Tibial nerve (tissue), 4 donors: ENCODE data around the gene GPATCH2L. TPM values are rescaled to one million over a fixed set of nuclear protein-coding genes. Genes with fewer than 3 reads are reported as not detected.

ENCODE experiments used
- DNase-seq, 2 donors: peaks; one replicate each; pipeline ENCODE4 v3.0.0-alpha.2; 2019; ENCODE audit warnings: low spot score in 2 of 2
- H3K27ac ChIP-seq, 4 donors: fragments of 200-600 bp; sonication (generic) in 3 of 4; one replicate each; pipeline ENCODE4 v1.5.1; 2017 to 2019; ENCODE audit warnings: mild to moderate bottlenecking in 1 of 4
- H3K27me3 ChIP-seq, 2 donors: fragments of 200-600 bp; sonication (generic) in 1 of 2; one replicate each; pipeline versions ENCODE4 v1.5.1 to v1.6.0; 2017 to 2019
- H3K36me3 ChIP-seq, 3 donors: fragments of 200-600 bp; sonication (generic); one replicate each; pipeline ENCODE4 v1.5.1; 2018 to 2019
- H3K4me1 ChIP-seq, 4 donors: fragments of 200-600 bp; sonication (generic) in 3 of 4; one replicate each; pipeline ENCODE4 v1.5.1; 2017 to 2019
- H3K4me3 ChIP-seq, 4 donors: fragments of 200-600 bp; sonication (generic) in 3 of 4; one replicate each; pipeline ENCODE4 v1.5.1; 2017 to 2019; ENCODE audit warnings: mild to moderate bottlenecking in 1 of 4, moderate library complexity in 1 of 4
- H3K9me3 ChIP-seq, 4 donors: fragments of 200-600 bp; sonication (generic) in 3 of 4; one replicate each; pipeline ENCODE4 v1.5.1; 2017 to 2019
- EP300 ChIP-seq, 2 donors: sonication (generic); formaldehyde crosslinking; IDR thresholded peaks; one replicate each; pipeline ENCODE4 v1.6.1; 2017; ENCODE audit warnings: antibody characterized with exemption in 2 of 2, mild to moderate bottlenecking in 1 of 2
- POLR2A ChIP-seq, 2 donors: fragments of 450-650 bp; IDR thresholded peaks; one replicate each; pipeline ENCODE4 v1.6.1; 2017; ENCODE audit warnings: antibody characterized with exemption in 2 of 2, mild to moderate bottlenecking in 2 of 2, moderate library complexity in 2 of 2
- WGBS, 2 donors: methylation state at CpG; one replicate each; pipeline ENCODE4 v1.1.5; 2018; 5-methylcytosine and 5-hydroxymethylcytosine counted together
- total RNA-seq, 4 donors: library from RNA; depleted of rRNA; stranded (reverse); fragments of >200 nt; gene quantifications; one replicate each; pipeline ENCODE4 v1.1.0, GENCODE V29; 2016
- TF ChIP-seq, protein P1 (sequence below), 5 experiments: fragments of 200-600 bp in 3 of 5; fragments of 450-650 bp in 2 of 5; sonication (generic) in 3 of 5; IDR thresholded peaks; one replicate each; pipeline ENCODE4 v1.5.1; 2016 to 2019; ENCODE audit warnings: antibody characterized with exemption in 5 of 5, mild to moderate bottlenecking in 3 of 5, moderate library complexity in 2 of 5

GPATCH2L gene
- total RNA-seq, 4 donors from 2014 or later, result 56.1 to 76.8 (median 71.7) TPM

DNA sequence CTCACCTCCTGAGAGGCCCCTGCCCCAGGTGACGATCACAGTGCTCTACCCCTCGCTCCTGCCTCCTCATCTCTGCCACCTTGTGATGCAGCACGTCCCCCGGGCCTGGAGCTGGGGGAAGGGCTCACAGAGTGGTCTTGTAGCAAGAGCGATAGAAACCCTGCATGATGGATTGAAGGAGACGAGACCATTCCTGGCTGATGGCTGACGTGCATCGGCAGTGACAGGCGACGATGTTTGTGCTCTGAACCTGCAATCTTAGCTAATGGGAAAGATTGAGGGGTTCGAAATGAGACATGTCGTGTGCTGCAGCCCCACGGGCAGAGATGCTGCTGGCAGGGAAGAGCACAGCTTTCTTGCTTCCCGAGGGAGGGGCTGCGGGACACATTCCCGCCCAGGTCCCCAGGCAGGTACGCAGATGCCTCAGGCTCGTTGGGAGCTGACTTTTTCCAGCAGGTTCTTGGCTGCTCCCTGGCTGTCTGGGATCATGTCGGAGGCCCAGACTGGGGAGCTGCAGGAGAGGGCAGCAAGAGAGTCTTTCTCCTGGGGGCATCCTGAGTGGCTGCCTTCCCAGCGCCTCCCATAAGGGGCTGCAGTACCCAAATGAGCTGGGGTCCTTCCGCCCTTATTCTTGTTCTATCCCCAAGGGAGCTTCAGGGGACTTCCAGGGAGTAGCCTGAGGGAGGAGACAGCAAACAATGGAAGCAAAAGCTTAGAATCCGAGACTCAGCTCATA, 38.7 kb upstream of the GPATCH2L start:
- 59 to 62% methylated on average over 22 of the region's 22 CpGs for WGBS, 2 donors
- Histone ChIP-seq H3K9me3 (peaks cover 0 to 13% (median 0%) of the 10 kb centered on the region in 4 donors), H3K36me3 (no peaks in the 10 kb centered on the region), H3K27ac (no peak overlapping the region), H3K27me3 (no peaks in the 10 kb centered on the region), H3K4me1 (no peaks in the 10 kb centered on the region), H3K4me3 (no peak overlapping the region)
- TF ChIP-seq, protein P1, sequence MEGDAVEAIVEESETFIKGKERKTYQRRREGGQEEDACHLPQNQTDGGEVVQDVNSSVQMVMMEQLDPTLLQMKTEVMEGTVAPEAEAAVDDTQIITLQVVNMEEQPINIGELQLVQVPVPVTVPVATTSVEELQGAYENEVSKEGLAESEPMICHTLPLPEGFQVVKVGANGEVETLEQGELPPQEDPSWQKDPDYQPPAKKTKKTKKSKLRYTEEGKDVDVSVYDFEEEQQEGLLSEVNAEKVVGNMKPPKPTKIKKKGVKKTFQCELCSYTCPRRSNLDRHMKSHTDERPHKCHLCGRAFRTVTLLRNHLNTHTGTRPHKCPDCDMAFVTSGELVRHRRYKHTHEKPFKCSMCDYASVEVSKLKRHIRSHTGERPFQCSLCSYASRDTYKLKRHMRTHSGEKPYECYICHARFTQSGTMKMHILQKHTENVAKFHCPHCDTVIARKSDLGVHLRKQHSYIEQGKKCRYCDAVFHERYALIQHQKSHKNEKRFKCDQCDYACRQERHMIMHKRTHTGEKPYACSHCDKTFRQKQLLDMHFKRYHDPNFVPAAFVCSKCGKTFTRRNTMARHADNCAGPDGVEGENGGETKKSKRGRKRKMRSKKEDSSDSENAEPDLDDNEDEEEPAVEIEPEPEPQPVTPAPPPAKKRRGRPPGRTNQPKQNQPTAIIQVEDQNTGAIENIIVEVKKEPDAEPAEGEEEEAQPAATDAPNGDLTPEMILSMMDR (IDR thresholded peaks at IDR 0.05), result no peak
- TF ChIP-seq POLR2A (IDR thresholded peaks at IDR 0.05) (no peak), EP300 (IDR thresholded peaks at IDR 0.05) (no peak)
- DNase-seq, result no peak

DNA sequence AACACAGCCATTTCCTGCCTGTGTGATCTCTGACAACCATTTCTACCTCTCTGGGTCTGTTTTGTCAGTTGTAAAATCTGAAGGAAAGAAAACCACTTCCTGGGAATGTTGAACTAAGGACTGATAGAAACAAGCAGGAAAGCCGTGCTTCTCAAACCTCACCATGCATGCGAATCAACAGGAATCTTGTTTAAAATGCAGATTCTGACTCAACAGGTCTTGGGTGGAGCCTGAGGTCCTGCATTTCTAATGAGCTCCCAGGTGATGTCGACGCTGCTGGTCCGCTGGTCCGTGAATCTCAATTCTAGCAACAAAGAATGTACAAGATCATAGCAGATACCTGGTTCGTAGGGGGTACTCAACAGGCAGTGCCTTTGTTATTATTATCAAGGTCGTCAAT, 38.0 kb upstream of the GPATCH2L start:
- no peak for DNase-seq
- TF ChIP-seq POLR2A (IDR thresholded peaks at IDR 0.05) (no peak), EP300 (IDR thresholded peaks at IDR 0.05) (no peak)
- TF ChIP-seq, protein P1 (IDR thresholded peaks at IDR 0.05), result no peak
- WGBS, 2 donors, result 48 to 56% methylated on average over 8 of the region's 8 CpGs
- H3K4me1 ChIP-seq, result no peaks in the 10 kb centered on the region
- no peaks in the 10 kb centered on the region for H3K27me3 ChIP-seq
- no peak overlapping the region for H3K4me3 ChIP-seq
- H3K27ac ChIP-seq, result no peak overlapping the region
- H3K36me3 ChIP-seq, result no peaks in the 10 kb centered on the region
- H3K9me3 ChIP-seq, result peaks cover 0 to 13% (median 0%) of the 10 kb centered on the region in 4 donors

DNA sequence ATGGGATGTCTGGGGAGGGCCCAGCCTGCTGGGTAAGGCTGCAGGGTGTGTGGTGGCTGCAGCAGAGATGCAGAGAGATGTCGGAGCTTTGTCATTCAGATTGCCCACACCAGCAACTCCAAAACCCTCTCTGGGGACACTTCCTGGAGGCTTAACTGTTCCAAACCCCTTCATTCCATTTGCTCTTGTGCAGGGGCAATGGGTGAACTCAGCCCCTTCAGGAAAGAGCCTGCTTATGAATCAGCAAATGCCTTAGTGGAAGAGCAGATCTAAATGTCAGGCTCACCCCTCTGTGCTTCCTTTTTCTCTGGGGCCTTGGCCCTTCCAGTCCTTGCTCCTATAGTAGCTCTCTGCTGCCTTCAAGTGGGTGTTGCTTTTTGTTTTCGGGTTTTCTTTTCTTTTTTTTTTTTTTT, 36.7 kb upstream of the GPATCH2L start:
- Histone ChIP-seq H3K27ac (no peak overlapping the region), H3K36me3 (no peaks in the 10 kb centered on the region), H3K27me3 (no peaks in the 10 kb centered on the region), H3K9me3 (peaks cover 0 to 13% (median 0%) of the 10 kb centered on the region in 4 donors), H3K4me3 (no peak overlapping the region), H3K4me1 (no peaks in the 10 kb centered on the region)
- no peak for DNase-seq
- no peak for TF ChIP-seq POLR2A (IDR thresholded peaks at IDR 0.05)
- TF ChIP-seq, protein P1 (IDR thresholded peaks at IDR 0.05), result no peak
- TF ChIP-seq EP300 (IDR thresholded peaks at IDR 0.05), result no peak
- 55 to 73% methylated on average over 2 of the region's 2 CpGs for WGBS, 2 donors

DNA sequence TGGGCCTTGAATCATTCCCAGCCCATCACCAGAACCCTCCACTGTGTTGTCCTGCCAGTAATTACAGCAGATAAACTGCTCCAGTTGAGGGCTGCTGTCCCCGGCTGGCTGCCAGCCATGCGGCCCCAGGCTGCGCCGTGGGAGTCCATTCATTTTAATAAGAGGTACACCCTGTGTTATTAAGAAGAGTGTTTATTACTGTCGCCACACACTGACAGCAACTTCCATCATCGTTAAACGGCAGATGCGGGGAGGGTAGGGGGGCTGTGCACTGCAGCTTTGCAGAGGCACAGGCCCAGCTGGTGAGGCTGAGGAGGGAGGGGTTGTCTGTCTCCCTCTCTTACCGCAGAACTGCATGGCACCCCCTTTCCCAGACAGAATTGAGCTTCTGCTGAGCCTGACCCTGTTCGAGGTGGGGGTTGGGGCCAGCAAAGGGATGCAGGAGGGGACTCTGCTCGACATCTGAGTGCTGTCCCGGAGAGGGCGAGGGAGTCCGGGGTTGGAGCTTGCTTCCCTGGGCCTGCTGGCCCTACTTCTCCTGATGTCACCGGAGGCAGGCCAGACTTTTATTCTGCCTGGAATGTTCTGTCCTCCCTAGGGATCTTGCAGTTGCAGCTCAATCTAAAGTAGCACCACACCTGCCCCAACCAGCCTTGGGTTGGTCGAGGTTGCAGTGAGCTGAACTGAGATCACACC, 33.8 kb upstream of the GPATCH2L start:
- Histone ChIP-seq H3K27ac (no peak overlapping the region), H3K9me3 (peaks cover 0 to 10% (median 0%) of the 10 kb centered on the region in 4 donors), H3K4me1 (no peaks in the 10 kb centered on the region), H3K36me3 (no peaks in the 10 kb centered on the region), H3K27me3 (no peaks in the 10 kb centered on the region), H3K4me3 (no peak overlapping the region)
- WGBS, 2 donors, result 32 to 39% methylated on average over 15 to 16 of the region's 16 CpGs
- no peak for DNase-seq
- TF ChIP-seq, protein P1 (IDR thresholded peaks at IDR 0.05), result no peak
- TF ChIP-seq POLR2A (IDR thresholded peaks at IDR 0.05) (no peak), EP300 (IDR thresholded peaks at IDR 0.05) (no peak)

DNA sequence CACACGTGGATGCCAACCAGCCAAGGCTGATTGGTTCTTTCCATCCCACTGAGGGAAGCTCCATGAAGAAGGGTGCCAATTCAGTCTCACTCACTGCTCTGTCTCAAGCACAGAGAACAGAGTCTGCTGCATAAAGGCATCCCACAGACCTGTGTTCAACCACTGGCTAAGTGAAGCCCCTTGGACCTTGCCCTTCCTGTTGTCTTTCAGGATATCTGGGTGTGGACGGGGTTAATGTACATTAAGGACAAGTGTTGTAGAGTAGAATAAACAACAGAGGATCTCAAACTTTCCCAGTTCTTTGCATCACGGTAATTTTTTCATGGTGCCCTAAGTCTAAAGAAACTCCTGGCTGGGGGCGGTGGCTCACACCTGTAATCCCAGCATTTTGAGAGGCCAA, 33.1 kb upstream of the GPATCH2L start:
- no peak for DNase-seq
- peaks cover 0 to 10% (median 0%) of the 10 kb centered on the region in 4 donors for H3K9me3 ChIP-seq
- WGBS, 2 donors, result 71 to 80% methylated on average over 4 of the region's 4 CpGs
- no peaks in the 10 kb centered on the region for H3K27me3 ChIP-seq
- H3K4me3 ChIP-seq, result no peak overlapping the region
- no peak overlapping the region for H3K27ac ChIP-seq
- TF ChIP-seq, protein P1 (IDR thresholded peaks at IDR 0.05), result no peak
- no peaks in the 10 kb centered on the region for H3K4me1 ChIP-seq
- no peaks in the 10 kb centered on the region for H3K36me3 ChIP-seq
